ENCODE results near the gene LRBA.
"Not testable (repeated sequence)": the region's sequence is repeated elsewhere in the genome, so short reads cannot be mapped to it uniquely, and the experiment has no call there.

Gene LRBA

DNA sequence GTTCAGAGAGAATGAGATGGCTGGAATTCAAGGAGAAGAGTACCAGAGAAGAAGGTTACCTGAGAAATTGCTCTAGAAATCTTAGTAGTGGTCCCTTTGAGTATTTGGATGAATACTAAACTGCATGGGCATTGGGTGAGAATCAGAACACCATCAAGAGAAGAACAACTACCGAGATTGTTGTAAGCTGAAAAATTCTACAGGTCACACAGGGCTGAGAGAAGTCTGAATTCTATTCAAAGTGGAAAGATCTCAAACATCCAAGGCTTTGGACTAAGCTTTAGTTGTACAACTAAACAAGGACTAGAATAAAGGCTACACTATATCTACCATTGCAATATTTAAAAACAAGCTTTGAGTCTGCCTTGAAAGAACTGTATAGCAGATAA lies 40.8 kb downstream of the LRBA start:
- DNase-seq, result no peak

DNA sequence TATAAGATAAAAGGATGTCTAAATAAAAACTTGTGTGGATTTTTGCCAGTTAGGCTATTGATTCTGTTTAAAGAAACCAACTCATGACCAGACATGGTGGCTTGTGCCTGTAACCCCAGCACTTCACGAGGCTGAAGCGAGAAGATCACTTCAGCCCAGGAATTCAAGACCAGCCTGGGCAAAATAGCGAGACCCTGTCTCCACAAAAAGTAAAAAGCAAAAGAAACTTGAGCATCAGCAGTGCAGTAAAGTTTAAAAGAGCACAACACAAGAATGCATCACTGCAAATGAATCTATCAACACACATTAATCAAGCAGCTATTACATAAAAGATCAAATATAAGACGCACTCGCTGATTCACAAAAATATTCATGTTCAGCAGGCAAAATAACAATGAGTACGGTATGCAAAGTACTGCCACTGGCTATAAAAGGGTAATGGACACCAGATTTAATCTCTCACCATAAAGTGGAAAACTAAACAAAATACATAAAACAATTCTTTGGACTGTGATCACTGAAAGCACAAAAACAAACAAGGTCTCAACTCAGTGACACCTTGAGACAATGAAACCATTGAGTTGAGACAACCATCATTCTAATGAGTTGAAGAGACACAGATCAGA lies 41.3 kb downstream of the LRBA start:
- no peak for DNase-seq

GRCh38 chr4:150972592-150972991 lies 42.5 kb downstream of the LRBA start:
- no peak for DNase-seq

DNA sequence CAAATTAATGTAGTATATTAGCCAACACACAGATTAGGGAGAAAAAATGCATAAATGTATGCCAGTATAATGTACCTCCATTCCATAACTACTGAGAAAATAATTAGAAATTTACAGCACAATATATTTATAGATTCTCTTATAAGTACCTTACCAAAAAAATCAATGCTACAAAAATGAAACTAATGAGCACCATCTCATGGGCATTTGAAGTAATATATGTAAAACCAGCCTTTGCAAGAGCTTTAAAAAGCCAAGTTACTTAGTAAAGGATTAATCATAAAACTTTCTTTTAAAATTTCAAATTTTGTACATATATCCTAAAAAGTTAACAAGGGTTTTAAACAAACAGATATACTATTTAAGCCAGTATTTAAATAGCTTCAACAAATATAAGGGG lies 43.2 kb downstream of the LRBA start:
- no peak for DNase-seq

DNA sequence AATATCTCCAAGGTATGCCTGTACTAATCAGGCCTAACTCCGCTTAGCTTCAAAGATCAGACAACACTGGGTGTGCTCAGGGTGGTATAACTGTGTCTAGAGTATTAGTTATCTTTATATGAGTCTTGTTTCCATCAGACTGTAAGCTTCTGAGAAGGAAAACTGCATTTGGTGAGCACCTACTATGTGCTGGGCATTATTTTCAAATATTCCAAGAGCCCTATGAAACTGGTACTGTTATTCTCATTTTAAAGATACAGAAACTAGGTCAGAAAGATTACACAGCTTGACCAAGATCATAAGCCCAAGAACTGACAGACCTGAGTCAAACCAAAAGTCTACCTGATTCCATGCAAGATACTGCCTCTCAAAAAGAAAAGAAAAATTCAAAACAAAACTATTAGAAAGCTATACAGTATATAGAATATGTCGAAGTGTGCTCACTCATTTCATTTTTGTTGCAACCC lies 44.4 kb downstream of the LRBA start:
- no peak for DNase-seq

DNA sequence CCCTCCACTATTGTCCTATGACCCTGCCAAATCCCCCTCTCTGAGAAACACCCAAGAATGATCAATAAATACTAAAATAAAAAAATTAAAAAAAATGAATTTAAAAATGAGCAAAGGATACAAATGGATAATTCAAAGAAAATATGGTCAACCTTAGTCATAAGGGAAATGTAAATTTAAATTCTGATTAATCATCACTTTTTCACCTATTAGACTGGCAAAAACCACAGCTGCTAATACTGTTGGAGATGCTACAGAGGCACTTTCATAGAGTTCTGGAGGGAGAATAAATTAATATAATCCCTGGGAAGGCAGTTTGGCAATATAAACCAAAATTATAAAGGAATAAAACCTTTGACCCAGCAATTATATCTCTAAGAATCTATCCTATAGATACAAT lies 50.3 kb downstream of the LRBA start:
- no peak for DNase-seq

DNA sequence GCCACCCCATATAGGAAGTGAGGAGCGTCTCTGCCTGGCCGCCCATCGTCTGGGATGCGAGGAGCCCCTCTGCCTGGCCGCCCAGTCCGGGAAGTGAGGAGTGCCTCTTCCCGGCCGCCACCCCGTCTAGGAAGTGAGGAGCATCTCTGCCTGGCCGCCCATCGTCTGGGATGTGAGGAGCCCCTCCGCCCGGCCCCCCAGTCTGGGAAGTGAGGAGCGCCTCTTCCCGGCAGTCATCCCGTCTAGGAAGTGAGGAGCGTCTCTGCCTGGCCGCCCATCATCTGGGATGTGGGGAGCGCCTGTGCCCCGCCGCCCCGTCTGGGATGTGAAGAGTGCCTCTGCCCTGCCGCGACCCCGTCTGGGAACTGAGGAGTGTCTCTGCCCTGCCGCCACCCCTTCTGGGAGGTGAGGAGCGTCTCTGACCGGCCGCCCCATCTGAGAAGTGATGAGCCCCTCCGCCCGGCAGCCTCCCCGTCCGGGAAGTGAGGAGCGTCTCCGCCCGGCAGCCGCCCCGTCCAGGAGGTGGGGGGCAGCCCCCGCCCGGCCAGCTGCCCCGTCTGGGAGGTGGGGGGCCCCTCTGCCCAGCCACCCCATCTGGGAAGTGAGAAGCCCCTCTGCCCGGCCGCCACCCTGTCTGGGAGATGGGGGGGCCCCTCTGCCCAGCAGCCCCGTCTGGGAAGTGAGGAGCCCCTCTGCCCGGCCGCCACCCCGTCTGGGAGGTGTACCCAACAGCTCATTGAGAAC lies 51.3 kb downstream of the LRBA start:
- not testable (repeated sequence) for DNase-seq

GRCh38 chr4:150962245-150962644 lies 52.8 kb downstream of the LRBA start:
- no peak for DNase-seq

- no peak for DNase-seq
These were observed 53.5 kb downstream of the LRBA start for GRCh38 chr4:150961566-150961965.

GRCh38 chr4:150960818-150961217 lies 54.3 kb downstream of the LRBA start:
- peak; percentile 40 for DNase-seq

DNA sequence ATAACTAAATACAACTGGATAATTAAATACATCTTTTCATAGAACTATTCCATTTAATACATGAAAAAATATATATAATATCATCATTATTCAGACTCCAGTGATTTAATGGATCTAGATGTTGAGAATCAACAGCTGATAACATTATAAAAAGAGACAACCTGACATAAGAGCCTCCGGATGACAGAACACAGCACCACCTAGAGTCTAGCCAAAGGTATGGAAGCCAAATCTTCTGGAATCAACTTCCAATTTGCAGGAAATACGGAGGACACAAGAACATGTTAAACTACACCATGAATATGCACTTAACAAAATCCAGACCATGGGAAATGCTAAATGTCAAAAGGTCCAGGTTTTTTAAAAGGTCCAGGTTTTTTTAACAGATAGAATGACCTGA lies 55.0 kb downstream of the LRBA start:
- peak; percentile 33 for DNase-seq

DNA sequence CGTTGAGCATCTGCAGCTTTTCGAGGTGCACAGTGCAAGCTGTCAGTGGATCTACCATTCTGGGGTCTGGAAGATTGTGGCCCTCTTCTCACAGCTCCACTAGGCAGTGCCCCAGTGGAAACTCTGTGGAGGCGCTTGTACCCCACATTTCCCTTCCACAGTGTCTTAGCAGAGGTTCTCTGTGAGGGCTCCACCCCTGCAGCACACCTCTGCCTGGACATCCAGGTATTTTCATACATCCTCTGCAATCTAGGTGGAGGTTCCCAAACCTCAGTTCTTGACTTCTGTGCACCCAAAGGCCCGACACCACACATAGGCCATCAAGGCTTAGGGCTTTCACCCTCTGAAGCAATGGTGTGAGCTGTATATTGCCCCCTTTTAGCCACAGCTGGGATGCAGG lies 57.1 kb downstream of the LRBA start:
- DNase-seq, result not testable (repeated sequence)

DNA sequence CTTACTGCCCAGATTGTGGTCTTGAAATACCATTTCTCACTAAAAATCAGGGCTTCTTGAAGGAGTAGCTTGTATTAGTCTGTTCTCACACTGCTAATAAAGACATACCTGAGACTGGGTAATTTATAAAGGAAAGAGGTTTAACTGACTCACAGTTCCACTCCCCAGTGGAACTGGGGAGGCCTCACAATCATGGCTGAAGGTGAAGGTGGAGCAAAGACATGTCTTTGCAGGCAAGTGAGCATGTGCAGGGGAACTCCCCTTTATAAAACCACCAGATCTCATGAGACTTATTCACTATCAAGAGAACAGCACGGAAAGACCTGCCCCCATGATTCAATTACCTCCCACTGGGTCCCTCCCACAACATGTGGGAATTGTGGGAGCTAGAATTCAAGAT lies 58.0 kb downstream of the LRBA start:
- DNase-seq, result not testable (repeated sequence)

- DNase-seq, result not testable (repeated sequence)
These were observed 61.2 kb downstream of the LRBA start for GRCh38 chr4:150953916-150954315.

GRCh38 chr4:150952167-150952845 lies 62.8 kb downstream of the LRBA start:
- no peak for DNase-seq

- DNase-seq, result no peak
These were observed 64.3 kb downstream of the LRBA start for GRCh38 chr4:150950657-150951288.

- no peak for DNase-seq
These were observed 65.1 kb downstream of the LRBA start for GRCh38 chr4:150949943-150950342.

DNA sequence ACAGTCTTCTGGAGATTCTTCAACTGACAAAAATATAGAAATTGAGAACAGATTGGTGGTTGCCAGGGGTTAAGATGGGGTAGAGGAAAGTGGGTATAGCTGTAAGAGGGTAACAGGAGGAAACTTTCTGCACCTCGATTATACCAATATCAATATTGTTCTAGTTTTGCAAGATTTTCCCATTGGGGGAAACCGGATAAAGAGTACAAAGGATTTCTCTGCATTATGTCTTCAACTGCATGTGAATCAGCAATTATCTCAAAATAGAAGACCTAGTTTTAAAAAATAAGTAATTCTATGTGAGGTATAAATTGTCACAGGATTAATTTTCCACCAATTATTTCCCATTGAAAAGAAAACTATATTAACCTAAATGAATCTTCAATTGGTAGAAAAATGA lies 65.7 kb downstream of the LRBA start:
- DNase-seq, result no peak

DNA sequence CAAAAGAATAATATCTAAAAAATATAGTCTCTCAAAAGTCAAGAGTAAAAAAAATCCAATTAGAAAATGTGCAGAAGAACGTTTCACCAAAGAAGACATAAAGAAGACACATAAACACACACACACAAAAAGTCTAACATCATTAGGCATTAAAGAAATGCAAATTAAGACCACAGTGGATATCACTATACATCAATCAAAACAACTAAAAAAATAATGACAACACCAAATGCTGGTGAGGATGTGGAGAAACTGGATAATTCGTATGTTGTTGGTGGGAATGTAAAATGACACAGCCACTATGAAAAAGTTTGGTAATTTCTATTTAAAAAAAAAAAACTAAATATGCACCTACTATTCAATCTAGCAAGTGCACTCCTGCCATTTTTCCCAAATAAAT lies 66.4 kb downstream of the LRBA start:
- DNase-seq, result no peak

DNA sequence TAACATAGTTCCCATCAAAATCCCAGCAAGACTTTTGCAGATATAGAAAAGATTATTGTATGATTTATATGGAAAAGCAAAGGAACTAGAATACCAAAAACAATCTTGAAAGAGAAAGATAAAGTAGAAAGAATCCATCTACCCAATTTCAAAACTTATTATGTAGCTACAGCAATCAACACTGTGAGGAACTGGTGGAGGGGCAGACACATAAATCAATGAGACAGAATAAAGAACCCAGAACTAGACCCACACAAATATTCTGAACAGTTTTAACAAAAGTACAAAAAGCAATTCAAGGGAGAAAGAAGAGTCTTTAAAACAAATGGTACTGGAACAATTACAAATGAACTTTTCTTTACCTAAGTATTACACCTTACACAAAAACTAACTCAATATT lies 67.0 kb downstream of the LRBA start:
- DNase-seq, result no peak

DNA sequence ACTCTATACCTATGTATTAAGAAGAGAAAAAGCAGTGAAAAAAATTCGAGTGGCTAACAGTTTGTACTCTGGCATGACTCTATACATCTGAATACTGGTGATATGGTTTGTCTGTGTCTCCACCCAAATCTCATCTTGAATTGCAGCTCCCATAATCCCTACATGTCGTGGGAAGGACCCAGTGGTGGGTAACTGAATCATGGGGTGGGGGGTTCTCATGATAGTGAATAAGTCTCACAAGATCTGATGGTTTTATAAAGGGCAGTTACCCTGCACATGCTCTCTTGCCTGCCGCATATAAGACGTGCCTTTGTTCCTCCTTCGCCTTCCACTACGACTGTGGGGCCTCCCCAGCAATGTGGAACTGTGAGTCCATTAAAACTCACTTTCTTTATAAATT lies 70.4 kb downstream of the LRBA start:
- no peak for DNase-seq

- DNase-seq, result no peak
These were observed 71.3 kb downstream of the LRBA start for GRCh38 chr4:150943818-150944217.

DNA sequence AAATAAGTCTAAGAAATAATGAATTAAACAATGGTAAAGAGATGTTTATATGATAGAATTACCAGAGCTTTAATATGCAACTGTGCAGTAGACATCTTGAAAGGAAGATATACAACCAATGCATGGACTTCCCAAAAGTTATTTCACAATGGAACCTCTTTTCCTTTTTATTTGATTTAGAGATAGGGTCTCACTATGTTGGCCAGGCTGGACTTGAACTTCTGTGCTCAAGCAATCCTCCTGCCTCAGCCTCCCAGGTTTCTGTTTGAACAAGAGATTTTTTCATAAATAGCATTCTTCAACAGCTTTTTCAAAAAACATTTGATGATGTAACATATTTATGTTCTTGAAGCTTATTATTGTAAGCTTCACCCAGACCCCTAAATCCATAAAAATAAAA lies 72.0 kb downstream of the LRBA start:
- no peak for DNase-seq

- DNase-seq, result no peak
These were observed 72.5 kb downstream of the LRBA start for GRCh38 chr4:150942539-150942938.
